ENCODE results near the gene RYR2.

DNA sequence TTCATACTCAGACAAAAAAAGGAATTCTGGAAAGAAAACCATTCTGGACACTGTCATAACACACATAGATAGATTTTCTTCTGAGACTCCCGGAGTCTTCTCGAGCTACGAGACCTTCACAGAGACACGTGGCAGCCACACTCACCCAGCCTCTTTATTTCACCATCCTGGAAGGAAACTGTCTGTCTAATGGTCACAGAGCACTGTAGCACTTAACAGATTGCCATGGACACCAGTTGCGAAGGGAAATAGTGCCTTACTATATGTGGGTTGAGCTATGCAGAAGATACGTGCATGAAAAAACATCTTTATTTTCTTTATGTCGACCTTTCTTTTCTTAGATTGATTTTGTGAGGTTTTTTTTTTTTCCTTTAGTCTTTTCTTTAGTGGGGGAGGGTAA lies 790.9 kb downstream of the RYR2 start:
- TF ChIP-seq, protein P1, sequence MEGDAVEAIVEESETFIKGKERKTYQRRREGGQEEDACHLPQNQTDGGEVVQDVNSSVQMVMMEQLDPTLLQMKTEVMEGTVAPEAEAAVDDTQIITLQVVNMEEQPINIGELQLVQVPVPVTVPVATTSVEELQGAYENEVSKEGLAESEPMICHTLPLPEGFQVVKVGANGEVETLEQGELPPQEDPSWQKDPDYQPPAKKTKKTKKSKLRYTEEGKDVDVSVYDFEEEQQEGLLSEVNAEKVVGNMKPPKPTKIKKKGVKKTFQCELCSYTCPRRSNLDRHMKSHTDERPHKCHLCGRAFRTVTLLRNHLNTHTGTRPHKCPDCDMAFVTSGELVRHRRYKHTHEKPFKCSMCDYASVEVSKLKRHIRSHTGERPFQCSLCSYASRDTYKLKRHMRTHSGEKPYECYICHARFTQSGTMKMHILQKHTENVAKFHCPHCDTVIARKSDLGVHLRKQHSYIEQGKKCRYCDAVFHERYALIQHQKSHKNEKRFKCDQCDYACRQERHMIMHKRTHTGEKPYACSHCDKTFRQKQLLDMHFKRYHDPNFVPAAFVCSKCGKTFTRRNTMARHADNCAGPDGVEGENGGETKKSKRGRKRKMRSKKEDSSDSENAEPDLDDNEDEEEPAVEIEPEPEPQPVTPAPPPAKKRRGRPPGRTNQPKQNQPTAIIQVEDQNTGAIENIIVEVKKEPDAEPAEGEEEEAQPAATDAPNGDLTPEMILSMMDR (IDR thresholded peaks at IDR 0.05) = no peak
- TF ChIP-seq POLR2A (IDR thresholded peaks at IDR 0.05) (no peak), POLR2AphosphoS5 (IDR thresholded peaks at IDR 0.05) (no peak)
